ENCODE measurements around the gene KLF16.

GRCh38 chr19:1902923-1903322, 39.5 kb upstream of the KLF16 start:
- TF ChIP-seq CTCF (IDR thresholded peaks at IDR 0.05) (no peak), POLR2A (IDR thresholded peaks at IDR 0.05) (no peak)
